GM23338 (cell line): ENCODE measurements around the gene TRIM28. TPM values are rescaled to one million over a fixed set of nuclear protein-coding genes. Genes with fewer than 3 reads are reported as not detected.
"Not testable (repeated sequence)": the region's sequence is repeated elsewhere in the genome, so short reads cannot be mapped to it uniquely, and the experiment has no call there.

Source experiments
- ATAC-seq: fragments of 200-7000 bp; cut with Tn5 transposase; 3 replicates; pipeline ENCODE4 v1.9.1; 2020
- DNase-seq: peaks from one replicate; pipeline ENCODE4 v3.0.0-alpha.2; 2015; ENCODE audit warnings: low spot score
- H2AFZ ChIP-seq: fragments of 200-600 bp; sonication (generic); 2 replicates; pipeline ENCODE4 v1.8.0; 2016; ENCODE audit warnings: antibody characterized with exemption, mild to moderate bottlenecking, moderate library complexity
- H3F3A ChIP-seq: fragments of 200-600 bp; sonication (generic); replicated peaks from 2 replicates; pipeline ENCODE4 v1.8.0; 2017; ENCODE audit warnings: antibody characterized with exemption, mixed run types, low read depth
- H3K27ac ChIP-seq: fragments of 200-600 bp; sonication (generic); 2 replicates; pipeline ENCODE4 v1.6.1; 2016; ENCODE audit warnings: low read depth
- H3K27me3 ChIP-seq: fragments of 200-600 bp; sonication (generic); 2 replicates; pipeline ENCODE4 v1.8.0; 2016; ENCODE audit warnings: mild to moderate bottlenecking, mixed run types, moderate library complexity; ENCODE audit not compliant: insufficient read depth
- H3K36me3 ChIP-seq: fragments of 200-600 bp; sonication (generic); 2 replicates; pipeline ENCODE4 v1.8.0; 2016; ENCODE audit warnings: mild to moderate bottlenecking; ENCODE audit not compliant: insufficient read depth
- H3K4me1 ChIP-seq: fragments of 200-600 bp; sonication (generic); 2 replicates; pipeline ENCODE4 v1.8.0; 2016; ENCODE audit warnings: mild to moderate bottlenecking, moderate library complexity; ENCODE audit not compliant: insufficient read depth
- H3K4me2 ChIP-seq: fragments of 200-600 bp; sonication (generic); 2 replicates; pipeline ENCODE4 v1.7.1; 2017; ENCODE audit warnings: mixed run types
- H3K4me3 ChIP-seq: fragments of 200-600 bp; sonication (generic); 2 replicates; pipeline ENCODE4 v1.6.1; 2016; ENCODE audit warnings: mixed run types
- H3K79me2 ChIP-seq: fragments of 200-600 bp; sonication (generic); replicated peaks from 2 replicates; pipeline ENCODE4 v1.8.0; 2017; ENCODE audit warnings: mild to moderate bottlenecking; ENCODE audit not compliant: insufficient read depth
- H3K9me2 ChIP-seq: fragments of 200-600 bp; sonication (generic); 2 replicates; pipeline ENCODE4 v1.8.0; 2017; ENCODE audit not compliant: insufficient read depth
- H4K20me1 ChIP-seq: fragments of 200-600 bp; sonication (generic); replicated peaks from 2 replicates; pipeline ENCODE4 v1.8.0; 2017; ENCODE audit warnings: mild to moderate bottlenecking; ENCODE audit not compliant: insufficient read depth
- H3K27ac Mint-ChIP-seq: 2 replicates; pipeline ENCODE4 v1.8.0; 2020; ENCODE audit warnings: inconsistent platforms, mild to moderate bottlenecking, moderate library complexity, mixed read lengths
- H3K27me3 Mint-ChIP-seq: 3 replicates; pipeline ENCODE4 v1.8.0; 2022; ENCODE audit warnings: low read depth, mild to moderate bottlenecking, moderate library complexity, mixed read lengths, inconsistent platforms; ENCODE audit not compliant: insufficient read depth, poor library complexity
- H3K36me3 Mint-ChIP-seq: 3 replicates; pipeline ENCODE4 v1.8.0; 2021; ENCODE audit warnings: low read depth, mild to moderate bottlenecking, inconsistent platforms, moderate library complexity, mixed read lengths
- H3K4me1 Mint-ChIP-seq: 3 replicates; pipeline ENCODE4 v1.8.0; 2020; ENCODE audit warnings: mild to moderate bottlenecking, inconsistent platforms, mixed read lengths
- H3K4me3 Mint-ChIP-seq: 3 replicates; pipeline ENCODE4 v1.8.0; 2021; ENCODE audit warnings: moderate library complexity, mild to moderate bottlenecking, inconsistent platforms, mixed read lengths
- H3K9me3 Mint-ChIP-seq: 3 replicates; pipeline ENCODE4 v1.8.0; 2020; ENCODE audit warnings: moderate library complexity, mild to moderate bottlenecking, inconsistent platforms, mixed read lengths
- CREB1 ChIP-seq: fragments of 250-450 bp; sonication (Bioruptor Pico); IDR thresholded peaks from 2 replicates; pipeline ENCODE4 v1.5.0; 2020; ENCODE audit warnings: low read depth, mild to moderate bottlenecking, moderate library complexity
- ETS1 ChIP-seq: IDR thresholded peaks from 2 replicates; pipeline ENCODE4 v1.6.1; 2016; ENCODE audit warnings: antibody characterized with exemption
- EZH2 ChIP-seq: fragments of 200-600 bp; sonication (generic); IDR thresholded peaks from one replicate; pipeline ENCODE4 v1.8.0; 2017; ENCODE audit warnings: antibody characterized with exemption, mild to moderate bottlenecking, low read depth; ENCODE audit not compliant: unreplicated experiment
- EZH2phosphoT487 ChIP-seq: fragments of 200-600 bp; sonication (generic); IDR thresholded peaks from one replicate; pipeline ENCODE4 v1.8.1; 2018; ENCODE audit warnings: antibody characterized with exemption; ENCODE audit not compliant: unreplicated experiment
- JUNB ChIP-seq: IDR thresholded peaks from one replicate; pipeline ENCODE4 v1.6.1; 2016; ENCODE audit warnings: antibody characterized with exemption; ENCODE audit not compliant: unreplicated experiment
- NANOG ChIP-seq: IDR thresholded peaks from 2 replicates; pipeline ENCODE4 v1.6.1; 2016; ENCODE audit warnings: antibody characterized with exemption, borderline replicate concordance
- POLR2AphosphoS5 ChIP-seq: IDR thresholded peaks from 2 replicates; pipeline ENCODE4 v1.6.1; 2016; ENCODE audit warnings: antibody characterized with exemption, low read depth
- STAT1 ChIP-seq: IDR thresholded peaks from one replicate; pipeline ENCODE4 v1.6.1; 2016; ENCODE audit warnings: antibody characterized with exemption; ENCODE audit not compliant: unreplicated experiment
- ZNF114 ChIP-seq: fragments of 250-450 bp; sonication (Bioruptor Pico); IDR thresholded peaks from 2 replicates; pipeline ENCODE4 v1.5.0; 2020; ENCODE audit warnings: mild to moderate bottlenecking, moderate library complexity
- polyA plus RNA-seq: library from polyadenylated mRNA; unstranded; fragments of >200 nt; fragmentation: Nextera tagmentation; extraction: Ambion mirVana; gene quantifications from 2 replicates; pipeline ENCODE4 v1.2.1, GENCODE V29; 2016
- total RNA-seq: library from RNA; depleted of rRNA; stranded (reverse); fragments of >200 nt; shearing (Covaris generic); gene quantifications from 2 replicates; pipeline ENCODE4 v1.2.3, GENCODE V29; 2014
- TF ChIP-seq, protein P1 (sequence below): fragments of 250-450 bp; sonication (Bioruptor Pico); IDR thresholded peaks from 2 replicates; pipeline ENCODE4 v1.5.0; 2020; ENCODE audit warnings: mild to moderate bottlenecking, moderate library complexity
- TF ChIP-seq, protein P2 (sequence below), 2 experiments: fragments of 200-600 bp in 1 of 2; sonication (generic) in 1 of 2; conservative IDR thresholded peaks; 2 replicates each; pipeline versions ENCODE4 v1.5.1 to v1.6.1; 2016 to 2017; ENCODE audit warnings: antibody characterized with exemption in 2 of 2, low read depth in 2 of 2, mild to moderate bottlenecking in 2 of 2, moderate library complexity in 1 of 2

Gene TRIM28
- total and polyA plus RNA-seq, 2 experiments from 2014 or later, result 920 to 1,430 TPM

GRCh38 chr19:58577581-58577980 is 33.7 kb downstream of the TRIM28 start:
- H3K27me3 ChIP-seq, H3K4me3 ChIP-seq, H3K9me3 Mint-ChIP-seq, H4K20me1 ChIP-seq, ATAC-seq, H3K4me3 Mint-ChIP-seq, H3K36me3 ChIP-seq, H2AFZ ChIP-seq, H3K9me2 ChIP-seq, H3K27ac Mint-ChIP-seq, H3K4me2 ChIP-seq, H3K27ac ChIP-seq, DNase-seq: not testable (repeated sequence)
- Histone ChIP-seq H3F3A (peaks cover 17% of the 10 kb centered on the region), H3K4me1 (peaks cover 12% of the 10 kb centered on the region), H3K79me2 (peaks cover 23% of the 10 kb centered on the region)
- H3K36me3 Mint-ChIP-seq, result peaks cover 11% of the 10 kb centered on the region
- H3K4me1 Mint-ChIP-seq, result peaks cover 20% of the 10 kb centered on the region
- H3K27me3 Mint-ChIP-seq, result peaks cover 18% of the 10 kb centered on the region

- Histone ChIP-seq H3K79me2 (peaks cover 23% of the 10 kb centered on the region), H3F3A (peaks cover 17% of the 10 kb centered on the region), H3K4me1 (peaks cover 12% of the 10 kb centered on the region), H2AFZ (no peak overlapping the region), H3K27me3 (no peaks in the 10 kb centered on the region), H3K36me3 (no peaks in the 10 kb centered on the region; the same call in 1 of the 2 replicates), H3K4me2 (no peak overlapping the region), H3K27ac (no peak overlapping the region), H4K20me1 (0 out of 2 replicates have a peak, but pooled peaks cover 8% of the 10 kb centered on the region), H3K4me3 (no peak overlapping the region), H3K9me2 (no peaks in the 10 kb centered on the region)
- no peak overlapping the region; the same call in 2 of the 3 replicates for H3K4me3 Mint-ChIP-seq
- ATAC-seq (no peak), DNase-seq (no peak)
- peaks cover 20% of the 10 kb centered on the region for H3K4me1 Mint-ChIP-seq
- peaks cover 18% of the 10 kb centered on the region for H3K36me3 Mint-ChIP-seq
- peaks cover 3% of the 10 kb centered on the region; the same call in 1 of the 3 replicates for H3K9me3 Mint-ChIP-seq
- peaks cover 16% of the 10 kb centered on the region for H3K27me3 Mint-ChIP-seq
- H3K27ac Mint-ChIP-seq, result no peak overlapping the region
- TF ChIP-seq, protein P1, sequence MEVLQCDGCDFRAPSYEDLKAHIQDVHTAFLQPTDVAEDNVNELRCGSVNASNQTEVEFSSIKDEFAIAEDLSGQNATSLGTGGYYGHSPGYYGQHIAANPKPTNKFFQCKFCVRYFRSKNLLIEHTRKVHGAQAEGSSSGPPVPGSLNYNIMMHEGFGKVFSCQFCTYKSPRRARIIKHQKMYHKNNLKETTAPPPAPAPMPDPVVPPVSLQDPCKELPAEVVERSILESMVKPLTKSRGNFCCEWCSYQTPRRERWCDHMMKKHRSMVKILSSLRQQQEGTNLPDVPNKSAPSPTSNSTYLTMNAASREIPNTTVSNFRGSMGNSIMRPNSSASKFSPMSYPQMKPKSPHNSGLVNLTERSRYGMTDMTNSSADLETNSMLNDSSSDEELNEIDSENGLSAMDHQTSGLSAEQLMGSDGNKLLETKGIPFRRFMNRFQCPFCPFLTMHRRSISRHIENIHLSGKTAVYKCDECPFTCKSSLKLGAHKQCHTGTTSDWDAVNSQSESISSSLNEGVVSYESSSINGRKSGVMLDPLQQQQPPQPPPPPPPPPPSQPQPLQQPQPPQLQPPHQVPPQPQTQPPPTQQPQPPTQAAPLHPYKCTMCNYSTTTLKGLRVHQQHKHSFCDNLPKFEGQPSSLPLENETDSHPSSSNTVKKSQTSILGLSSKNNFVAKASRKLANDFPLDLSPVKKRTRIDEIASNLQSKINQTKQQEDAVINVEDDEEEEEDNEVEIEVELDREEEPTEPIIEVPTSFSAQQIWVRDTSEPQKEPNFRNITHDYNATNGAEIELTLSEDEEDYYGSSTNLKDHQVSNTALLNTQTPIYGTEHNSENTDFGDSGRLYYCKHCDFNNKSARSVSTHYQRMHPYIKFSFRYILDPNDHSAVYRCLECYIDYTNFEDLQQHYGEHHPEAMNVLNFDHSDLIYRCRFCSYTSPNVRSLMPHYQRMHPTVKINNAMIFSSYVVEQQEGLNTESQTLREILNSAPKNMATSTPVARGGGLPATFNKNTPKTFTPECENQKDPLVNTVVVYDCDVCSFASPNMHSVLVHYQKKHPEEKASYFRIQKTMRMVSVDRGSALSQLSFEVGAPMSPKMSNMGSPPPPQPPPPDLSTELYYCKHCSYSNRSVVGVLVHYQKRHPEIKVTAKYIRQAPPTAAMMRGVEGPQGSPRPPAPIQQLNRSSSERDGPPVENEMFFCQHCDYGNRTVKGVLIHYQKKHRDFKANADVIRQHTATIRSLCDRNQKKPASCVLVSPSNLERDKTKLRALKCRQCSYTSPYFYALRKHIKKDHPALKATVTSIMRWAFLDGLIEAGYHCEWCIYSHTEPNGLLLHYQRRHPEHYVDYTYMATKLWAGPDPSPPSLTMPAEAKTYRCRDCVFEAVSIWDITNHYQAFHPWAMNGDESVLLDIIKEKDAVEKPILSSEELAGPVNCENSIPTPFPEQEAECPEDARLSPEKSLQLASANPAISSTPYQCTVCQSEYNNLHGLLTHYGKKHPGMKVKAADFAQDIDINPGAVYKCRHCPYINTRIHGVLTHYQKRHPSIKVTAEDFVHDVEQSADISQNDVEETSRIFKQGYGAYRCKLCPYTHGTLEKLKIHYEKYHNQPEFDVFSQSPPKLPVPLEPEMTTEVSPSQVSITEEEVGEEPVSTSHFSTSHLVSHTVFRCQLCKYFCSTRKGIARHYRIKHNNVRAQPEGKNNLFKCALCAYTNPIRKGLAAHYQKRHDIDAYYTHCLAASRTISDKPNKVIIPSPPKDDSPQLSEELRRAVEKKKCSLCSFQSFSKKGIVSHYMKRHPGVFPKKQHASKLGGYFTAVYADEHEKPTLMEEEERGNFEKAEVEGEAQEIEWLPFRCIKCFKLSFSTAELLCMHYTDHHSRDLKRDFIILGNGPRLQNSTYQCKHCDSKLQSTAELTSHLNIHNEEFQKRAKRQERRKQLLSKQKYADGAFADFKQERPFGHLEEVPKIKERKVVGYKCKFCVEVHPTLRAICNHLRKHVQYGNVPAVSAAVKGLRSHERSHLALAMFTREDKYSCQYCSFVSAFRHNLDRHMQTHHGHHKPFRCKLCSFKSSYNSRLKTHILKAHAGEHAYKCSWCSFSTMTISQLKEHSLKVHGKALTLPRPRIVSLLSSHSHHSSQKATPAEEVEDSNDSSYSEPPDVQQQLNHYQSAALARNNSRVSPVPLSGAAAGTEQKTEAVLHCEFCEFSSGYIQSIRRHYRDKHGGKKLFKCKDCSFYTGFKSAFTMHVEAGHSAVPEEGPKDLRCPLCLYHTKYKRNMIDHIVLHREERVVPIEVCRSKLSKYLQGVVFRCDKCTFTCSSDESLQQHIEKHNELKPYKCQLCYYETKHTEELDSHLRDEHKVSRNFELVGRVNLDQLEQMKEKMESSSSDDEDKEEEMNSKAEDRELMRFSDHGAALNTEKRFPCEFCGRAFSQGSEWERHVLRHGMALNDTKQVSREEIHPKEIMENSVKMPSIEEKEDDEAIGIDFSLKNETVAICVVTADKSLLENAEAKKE, result no peak
- no peak for TF ChIP-seq EZH2
- TF ChIP-seq NANOG, result no peak
- no peak for TF ChIP-seq CREB1 (CRISPR knock-in tag)
- no peak for TF ChIP-seq ETS1
- TF ChIP-seq POLR2AphosphoS5, result no peak
- no peak for TF ChIP-seq EZH2phosphoT487
- no peak for TF ChIP-seq ZNF114 (CRISPR knock-in tag)
- TF ChIP-seq, protein P2, sequence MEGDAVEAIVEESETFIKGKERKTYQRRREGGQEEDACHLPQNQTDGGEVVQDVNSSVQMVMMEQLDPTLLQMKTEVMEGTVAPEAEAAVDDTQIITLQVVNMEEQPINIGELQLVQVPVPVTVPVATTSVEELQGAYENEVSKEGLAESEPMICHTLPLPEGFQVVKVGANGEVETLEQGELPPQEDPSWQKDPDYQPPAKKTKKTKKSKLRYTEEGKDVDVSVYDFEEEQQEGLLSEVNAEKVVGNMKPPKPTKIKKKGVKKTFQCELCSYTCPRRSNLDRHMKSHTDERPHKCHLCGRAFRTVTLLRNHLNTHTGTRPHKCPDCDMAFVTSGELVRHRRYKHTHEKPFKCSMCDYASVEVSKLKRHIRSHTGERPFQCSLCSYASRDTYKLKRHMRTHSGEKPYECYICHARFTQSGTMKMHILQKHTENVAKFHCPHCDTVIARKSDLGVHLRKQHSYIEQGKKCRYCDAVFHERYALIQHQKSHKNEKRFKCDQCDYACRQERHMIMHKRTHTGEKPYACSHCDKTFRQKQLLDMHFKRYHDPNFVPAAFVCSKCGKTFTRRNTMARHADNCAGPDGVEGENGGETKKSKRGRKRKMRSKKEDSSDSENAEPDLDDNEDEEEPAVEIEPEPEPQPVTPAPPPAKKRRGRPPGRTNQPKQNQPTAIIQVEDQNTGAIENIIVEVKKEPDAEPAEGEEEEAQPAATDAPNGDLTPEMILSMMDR (conservative IDR thresholded peaks at IDR 0.05; ENCODE audit: low read depth in 2 of 2), result no peak
- TF ChIP-seq JUNB, result no peak
- TF ChIP-seq STAT1, result no peak
Observed at GRCh38 chr19:58578012-58578925, 34.4 kb downstream of the TRIM28 start.
